Ammon's horn (tissue), 1 donor: ENCODE data around the gene AKAP13.

Experiments
- DNase-seq: peaks from one replicate; pipeline ENCODE4 v3.0.0-alpha.2; 2016; ENCODE audit warnings: low spot score

AKAP13 gene

GRCh38 chr15:85770096-85771041 is 390.0 kb downstream of the AKAP13 start:
- DNase-seq, result no peak

DNA sequence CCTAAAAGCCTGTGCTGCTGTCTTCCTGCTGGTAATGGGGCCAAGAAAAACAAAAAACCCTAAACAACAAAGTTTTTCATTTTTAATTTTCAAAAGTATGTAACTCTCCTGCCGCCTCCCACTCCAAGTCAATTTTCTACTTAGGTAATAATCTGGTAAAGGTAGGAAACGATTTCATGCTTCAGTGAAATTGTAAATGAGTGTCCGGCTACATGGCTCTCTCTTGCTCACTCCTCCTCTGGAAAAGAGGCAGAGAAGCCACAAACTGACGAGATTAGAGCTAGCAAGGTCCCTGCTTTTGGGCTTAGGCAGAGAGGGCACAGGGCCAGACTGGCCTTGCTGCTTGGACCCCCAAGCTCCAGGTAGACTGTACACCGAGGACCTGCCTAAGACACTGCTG is 390.9 kb downstream of the AKAP13 start:
- DNase-seq, result no peak

DNA sequence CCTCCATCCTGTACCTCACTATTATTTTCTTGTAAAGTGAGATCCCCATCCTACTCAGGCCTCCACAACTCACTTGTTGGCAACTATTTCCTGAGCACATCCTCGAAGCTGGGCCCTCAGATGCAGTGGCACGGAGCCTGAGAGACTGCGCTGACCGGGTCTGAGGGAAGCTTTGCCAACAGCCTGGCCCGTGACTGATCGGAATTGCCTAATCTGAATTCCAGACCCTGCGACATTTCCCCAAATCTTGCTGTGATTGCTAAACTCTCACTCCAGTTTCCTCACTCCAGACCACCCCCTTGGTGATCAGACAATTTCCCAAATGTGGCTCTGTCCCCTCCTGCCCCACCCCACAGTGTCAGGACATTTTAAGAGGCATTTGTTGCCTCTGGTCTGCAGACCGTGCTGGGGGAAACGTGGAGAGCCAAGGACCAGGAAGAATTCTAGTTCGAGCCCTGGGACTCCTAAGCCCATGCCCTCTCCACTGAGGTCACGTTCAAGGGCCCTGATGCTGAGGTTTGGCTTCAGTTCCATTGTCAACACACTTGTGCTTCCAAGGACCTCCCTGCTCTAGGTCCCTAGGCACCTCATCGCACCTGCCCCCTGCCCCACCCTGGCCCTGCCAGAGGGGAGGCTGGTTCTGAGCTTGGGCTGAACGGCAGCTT is 391.5 kb downstream of the AKAP13 start:
- no peak for DNase-seq

DNA sequence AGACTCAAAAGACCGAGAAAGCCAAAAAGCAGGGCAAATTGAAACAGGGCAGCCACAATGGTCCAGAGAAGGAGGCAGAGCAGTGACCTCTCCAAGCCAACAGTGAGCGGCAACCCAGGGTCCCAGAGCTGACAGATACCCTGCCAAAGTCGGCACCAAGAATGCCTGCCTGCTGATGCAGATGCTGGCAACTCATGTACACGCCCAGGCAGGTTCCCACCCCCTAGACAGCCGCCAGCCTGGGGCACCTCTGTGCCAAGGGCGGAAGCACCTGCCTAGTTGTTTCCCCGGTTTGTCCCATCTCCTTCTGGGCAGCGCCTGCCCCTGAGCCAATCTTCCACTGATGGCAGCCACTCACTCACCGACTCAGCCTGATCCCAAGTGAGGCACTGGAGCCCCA is 392.3 kb downstream of the AKAP13 start:
- no peak for DNase-seq

DNA sequence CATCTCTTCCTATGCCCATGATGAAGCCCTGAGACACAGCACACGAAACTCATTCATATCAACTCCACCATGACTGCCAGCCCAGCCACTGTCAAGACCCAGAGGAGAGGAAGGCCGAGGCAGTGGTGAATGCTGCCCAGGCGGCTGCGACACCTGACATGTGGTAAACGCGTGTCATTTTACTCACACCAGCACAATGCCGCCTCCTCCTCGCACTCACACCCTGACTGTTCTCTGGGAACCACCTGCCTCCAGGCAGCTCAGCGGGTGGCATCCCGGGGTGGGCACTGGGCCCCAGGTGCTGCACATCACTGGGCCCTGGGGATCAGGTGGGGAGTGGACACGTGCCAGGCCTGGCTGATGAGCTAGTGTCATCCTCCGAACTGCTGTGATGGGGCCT is 392.8 kb downstream of the AKAP13 start:
- no peak for DNase-seq

GRCh38 chr15:85773970-85774369 is 393.6 kb downstream of the AKAP13 start:
- DNase-seq, result no peak

- no peak for DNase-seq
These were observed 397.1 kb downstream of the AKAP13 start for GRCh38 chr15:85777250-85778106.

GRCh38 chr15:85778107-85778776 is 397.8 kb downstream of the AKAP13 start:
- DNase-seq, result no peak

- no peak for DNase-seq
These were observed 398.8 kb downstream of the AKAP13 start for GRCh38 chr15:85779249-85779648.

DNA sequence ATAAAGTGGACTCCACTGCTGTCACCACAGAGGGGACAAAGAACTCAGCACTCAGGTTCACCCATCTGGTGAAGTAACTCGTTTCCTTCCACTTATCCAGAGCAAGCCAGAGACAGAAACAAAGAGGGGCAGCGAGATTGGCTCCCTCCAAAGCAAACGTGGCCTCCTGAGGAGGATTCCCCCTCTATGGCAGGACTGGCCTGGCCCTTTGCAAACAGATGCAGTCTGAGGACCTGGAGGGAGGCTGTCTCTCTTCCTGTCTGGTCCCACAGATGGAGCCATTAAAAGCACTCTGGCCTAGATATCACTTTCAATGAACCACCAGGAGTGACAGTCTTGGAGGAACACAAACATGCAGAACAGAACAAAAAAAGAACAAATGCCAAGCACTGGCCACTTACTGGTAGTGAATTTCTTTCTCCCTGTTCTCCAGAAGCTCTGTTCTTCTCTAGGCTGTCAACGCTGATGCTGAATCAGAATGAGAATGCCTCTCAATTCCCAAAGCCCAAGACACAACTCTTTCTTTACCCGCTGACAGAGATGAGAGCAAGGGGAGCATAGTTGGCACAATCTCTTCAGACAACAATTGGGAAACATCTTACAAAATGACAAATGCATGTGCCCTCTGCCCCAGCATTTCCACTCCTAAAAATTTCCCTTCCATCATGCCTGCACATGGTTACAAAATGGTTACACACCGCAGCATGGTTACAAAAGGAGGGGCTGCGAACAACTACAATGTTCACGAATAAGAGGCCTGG is 400.0 kb downstream of the AKAP13 start:
- DNase-seq, result no peak

GRCh38 chr15:85781099-85781498 is 400.7 kb downstream of the AKAP13 start:
- DNase-seq, result no peak

DNA sequence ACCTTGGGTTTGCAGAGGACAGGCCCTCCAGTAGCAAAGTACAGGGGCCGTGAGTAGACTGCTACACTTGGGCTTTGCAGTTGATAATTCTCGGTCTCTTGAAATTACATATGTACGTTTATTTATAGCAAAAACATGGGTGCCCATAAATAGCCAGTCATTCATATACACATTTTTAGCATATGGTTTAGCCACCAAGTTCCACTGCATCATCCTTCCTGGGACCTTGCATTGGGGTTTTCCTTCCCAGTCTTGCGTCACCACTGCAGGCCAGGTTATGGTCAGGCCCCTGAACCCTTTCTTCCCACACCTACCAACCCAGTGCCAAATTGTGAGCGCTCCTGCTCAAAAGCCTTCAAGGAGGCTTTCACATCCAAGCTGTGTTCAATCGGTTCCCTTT is 401.7 kb downstream of the AKAP13 start:
- DNase-seq, result no peak

DNA sequence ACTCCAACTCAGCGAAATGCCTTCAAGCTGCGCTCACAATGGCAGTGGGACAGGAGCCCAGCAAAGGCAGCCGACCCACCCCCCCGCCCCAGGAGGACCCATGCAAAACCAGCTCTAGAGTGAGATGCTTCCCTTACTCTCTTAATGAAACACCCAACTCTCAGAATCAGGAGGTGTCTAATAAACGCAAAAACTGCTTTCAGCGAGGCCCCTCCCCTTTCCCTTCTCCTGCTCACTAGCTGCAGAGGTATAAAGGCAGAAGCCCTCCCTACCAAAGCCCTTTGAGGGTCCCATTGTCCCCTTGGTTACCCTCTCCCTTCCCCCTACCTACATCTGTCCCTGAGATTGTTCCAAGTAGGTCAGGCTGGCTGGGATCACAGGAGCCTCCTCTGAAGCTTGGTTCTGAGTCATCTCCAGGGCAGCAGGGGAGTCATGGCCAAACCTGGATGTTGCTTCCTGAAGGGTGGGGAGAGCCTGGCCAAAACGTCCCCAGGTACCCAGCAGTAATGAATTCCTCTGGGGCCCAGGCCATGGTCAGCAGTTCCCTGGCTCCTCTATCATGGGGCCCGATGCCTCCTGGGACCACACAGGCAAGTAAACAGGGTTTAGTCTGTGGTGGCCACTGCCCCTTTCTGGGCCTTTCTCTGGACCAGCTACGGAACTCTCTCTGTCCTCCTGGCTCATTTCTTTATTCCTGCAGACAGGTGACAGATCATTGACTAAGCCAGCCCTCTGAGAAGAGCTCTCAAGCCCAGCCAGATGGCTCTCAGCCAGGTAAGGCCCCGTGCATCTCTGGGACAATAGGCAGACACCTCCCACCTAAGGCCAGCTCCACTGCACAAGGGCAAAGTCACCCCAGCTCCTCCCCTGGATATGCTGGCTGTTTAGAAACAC is 405.7 kb downstream of the AKAP13 start:
- no peak for DNase-seq

- no peak for DNase-seq
These were observed 406.3 kb downstream of the AKAP13 start for GRCh38 chr15:85786781-85787114.

GRCh38 chr15:85788771-85789495 is 408.5 kb downstream of the AKAP13 start:
- DNase-seq, result no peak

DNA sequence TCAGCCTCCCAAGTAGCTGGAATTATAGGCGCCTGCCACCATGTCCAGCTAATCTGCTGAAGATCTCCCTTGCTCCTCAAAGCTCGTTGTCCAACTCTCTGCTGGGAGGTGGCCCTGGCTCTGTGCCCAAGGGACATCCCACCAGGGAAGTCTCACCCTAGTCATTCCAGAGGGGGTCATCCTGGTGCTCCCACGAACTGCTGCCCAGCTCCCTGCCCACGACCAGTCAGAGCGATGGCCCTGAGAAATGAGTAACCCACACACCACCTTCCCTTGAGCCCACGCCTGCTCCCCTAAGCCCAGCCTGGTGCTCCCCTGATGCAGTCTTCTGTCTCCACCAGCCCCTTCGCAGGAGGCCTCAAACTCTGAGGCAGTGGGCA is 409.1 kb downstream of the AKAP13 start:
- no peak for DNase-seq

DNA sequence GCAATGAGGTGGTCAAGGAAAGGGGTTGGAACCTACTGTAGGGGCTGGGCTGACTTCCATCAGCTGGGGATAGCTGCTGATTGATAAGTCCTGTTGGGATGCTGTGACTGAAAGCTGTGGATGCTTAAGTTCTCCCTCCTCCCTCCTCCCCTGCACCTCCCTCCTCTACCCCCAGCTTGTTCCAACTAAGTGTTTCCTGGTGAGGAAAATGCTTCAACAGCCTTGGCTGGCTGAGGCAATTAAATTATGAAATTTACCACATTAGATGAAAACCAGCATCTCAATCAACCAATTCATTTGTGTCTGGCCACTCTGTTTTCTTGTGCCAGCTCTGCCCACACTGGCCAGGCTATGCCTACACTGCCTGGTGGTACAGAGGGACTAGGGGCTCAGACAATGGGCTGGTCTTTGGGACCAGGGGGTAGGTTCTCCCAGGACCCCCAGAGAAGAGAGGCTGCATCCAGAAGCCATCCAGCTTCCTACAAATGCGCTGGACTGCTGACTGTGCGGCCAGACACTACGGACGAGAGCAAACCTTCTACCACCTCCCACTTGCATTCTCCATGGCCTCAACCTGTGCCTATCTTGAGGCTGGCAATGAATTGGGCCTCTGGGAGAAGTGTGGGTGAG is 411.8 kb downstream of the AKAP13 start:
- no peak for DNase-seq

DNA sequence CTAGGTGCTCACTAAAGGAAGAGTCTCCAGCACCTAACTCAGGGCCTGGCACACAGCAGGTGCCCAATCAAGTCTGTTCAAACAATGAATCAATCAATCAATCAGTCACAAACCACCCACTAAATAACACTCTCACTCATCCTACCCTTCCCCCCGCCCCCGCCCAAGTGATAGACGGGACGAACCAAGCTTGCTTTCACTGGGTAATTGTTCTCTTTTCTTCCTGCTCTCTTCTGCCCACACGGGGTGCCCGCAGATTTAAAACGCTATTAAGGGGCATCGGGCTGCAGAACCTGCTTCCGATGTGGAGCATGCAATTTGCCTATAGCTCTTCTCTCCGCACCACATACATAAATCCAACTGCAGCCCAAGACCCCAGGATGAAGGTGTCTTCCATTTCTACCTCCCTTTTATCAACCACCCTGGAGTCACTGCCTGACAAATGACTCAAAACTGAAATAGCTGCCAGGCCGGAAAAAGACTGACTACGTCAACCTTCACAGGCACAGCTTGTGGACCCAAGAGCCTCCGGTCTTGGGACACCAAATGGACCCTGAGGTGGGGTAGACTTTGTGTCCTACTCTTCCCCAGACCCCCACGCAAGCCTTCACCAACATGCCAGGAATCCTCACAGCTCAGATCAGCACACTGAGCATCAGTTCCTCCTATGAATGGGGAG is 412.6 kb downstream of the AKAP13 start:
- no peak for DNase-seq
